C4-2B (cell line): ENCODE data around the gene ZFP36L1.

Source experiments
- ZFX ChIP-seq: fragments of 450-650 bp; IDR thresholded peaks from 2 replicates; pipeline ENCODE4 v1.6.1; 2017
- TF ChIP-seq, protein P1 (sequence below): fragments of 450-650 bp; conservative IDR thresholded peaks from 2 replicates; pipeline ENCODE4 v1.5.1; 2017; ENCODE audit warnings: mild to moderate bottlenecking

DNA sequence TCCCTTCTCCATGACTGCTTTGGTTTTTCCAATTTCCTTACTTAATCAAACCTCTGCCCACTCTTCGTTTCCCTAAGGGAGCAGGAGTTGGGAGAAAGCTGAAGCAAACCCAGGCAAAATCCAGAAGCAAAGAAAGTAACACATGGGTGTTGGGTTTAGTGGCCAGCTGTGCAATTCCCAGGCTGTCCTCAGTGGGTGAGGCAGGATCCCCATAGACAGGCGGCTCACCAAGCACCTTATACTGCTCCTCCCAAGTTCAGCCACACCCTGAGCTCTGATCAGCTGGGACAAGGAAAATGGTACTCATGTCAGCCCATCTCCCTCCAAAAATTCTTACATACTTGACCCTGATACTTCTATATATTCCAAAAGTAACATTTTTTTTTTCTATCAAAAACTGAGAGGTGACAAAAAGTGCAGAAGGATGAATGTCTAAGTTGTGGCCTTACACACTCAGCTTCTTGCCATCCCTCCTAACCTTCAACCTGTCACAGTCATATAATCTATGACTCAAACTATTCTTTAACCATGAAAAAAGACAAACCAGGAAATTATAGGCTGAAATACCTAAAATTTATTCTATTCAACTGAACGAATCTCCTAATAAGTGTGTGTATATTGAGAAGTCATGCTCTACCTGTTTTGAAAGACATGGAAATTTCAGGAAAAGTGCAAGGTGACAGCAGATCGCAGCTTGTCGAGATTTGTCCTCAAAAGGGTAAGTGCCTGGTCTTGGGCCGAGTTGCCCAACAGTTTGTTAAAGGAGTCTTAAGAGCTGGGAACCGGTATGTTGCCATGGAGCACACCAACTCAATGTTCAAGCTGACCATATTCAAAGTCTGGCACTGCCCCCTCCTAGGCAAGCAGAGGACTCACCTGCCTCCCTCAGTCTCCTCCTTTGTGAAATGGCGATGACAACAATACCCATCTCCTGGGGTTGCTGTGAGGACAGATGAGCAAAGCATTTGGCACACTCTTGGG is 17.6 kb upstream of the ZFP36L1 start:
- TF ChIP-seq, protein P1, sequence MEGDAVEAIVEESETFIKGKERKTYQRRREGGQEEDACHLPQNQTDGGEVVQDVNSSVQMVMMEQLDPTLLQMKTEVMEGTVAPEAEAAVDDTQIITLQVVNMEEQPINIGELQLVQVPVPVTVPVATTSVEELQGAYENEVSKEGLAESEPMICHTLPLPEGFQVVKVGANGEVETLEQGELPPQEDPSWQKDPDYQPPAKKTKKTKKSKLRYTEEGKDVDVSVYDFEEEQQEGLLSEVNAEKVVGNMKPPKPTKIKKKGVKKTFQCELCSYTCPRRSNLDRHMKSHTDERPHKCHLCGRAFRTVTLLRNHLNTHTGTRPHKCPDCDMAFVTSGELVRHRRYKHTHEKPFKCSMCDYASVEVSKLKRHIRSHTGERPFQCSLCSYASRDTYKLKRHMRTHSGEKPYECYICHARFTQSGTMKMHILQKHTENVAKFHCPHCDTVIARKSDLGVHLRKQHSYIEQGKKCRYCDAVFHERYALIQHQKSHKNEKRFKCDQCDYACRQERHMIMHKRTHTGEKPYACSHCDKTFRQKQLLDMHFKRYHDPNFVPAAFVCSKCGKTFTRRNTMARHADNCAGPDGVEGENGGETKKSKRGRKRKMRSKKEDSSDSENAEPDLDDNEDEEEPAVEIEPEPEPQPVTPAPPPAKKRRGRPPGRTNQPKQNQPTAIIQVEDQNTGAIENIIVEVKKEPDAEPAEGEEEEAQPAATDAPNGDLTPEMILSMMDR: no peak
- TF ChIP-seq ZFX: no peak
